Spleen (tissue), 7 donors: ENCODE measurements around the gene BZW2.

Experiments used
- POLR2A ChIP-seq, 3 donors: fragments of 450-650 bp; IDR thresholded peaks; one replicate each; pipeline ENCODE4 v1.5.1; 2017; ENCODE audit warnings: antibody characterized with exemption in 3 of 3, mild to moderate bottlenecking in 1 of 3
- POLR2AphosphoS5 ChIP-seq, 3 donors: sonication (generic); formaldehyde crosslinking; IDR thresholded peaks; one replicate each; pipeline ENCODE4 v1.5.1; 2017; ENCODE audit warnings: antibody characterized with exemption in 3 of 3
- TF ChIP-seq, protein P1 (sequence below), 11 experiments: fragments of 200-600 bp in 7 of 11; fragments of 450-650 bp in 4 of 11; sonication (generic) in 4 of 11; IDR thresholded peaks in 8 of 11; conservative IDR thresholded peaks in 3 of 11; 1 replicate in 7 of 11; 2 replicates in 4 of 11; pipeline versions ENCODE4 v1.4.0 to v1.8.0; 2016 to 2021; ENCODE audit warnings: antibody characterized with exemption in 11 of 11, inconsistent platforms in 4 of 11, mild to moderate bottlenecking in 1 of 11
- donor health status: DM: no; HTN: no; CAD: no; lungs with moderate emphysema.
- donor health status: DM: no; HTN: no; CAD: no.
- donor health status: DM: no; HTN: no; CAD: no.

GRCh38 chr7:16728811-16729210 lies 82.8 kb downstream of the BZW2 start:
- TF ChIP-seq, protein P1, sequence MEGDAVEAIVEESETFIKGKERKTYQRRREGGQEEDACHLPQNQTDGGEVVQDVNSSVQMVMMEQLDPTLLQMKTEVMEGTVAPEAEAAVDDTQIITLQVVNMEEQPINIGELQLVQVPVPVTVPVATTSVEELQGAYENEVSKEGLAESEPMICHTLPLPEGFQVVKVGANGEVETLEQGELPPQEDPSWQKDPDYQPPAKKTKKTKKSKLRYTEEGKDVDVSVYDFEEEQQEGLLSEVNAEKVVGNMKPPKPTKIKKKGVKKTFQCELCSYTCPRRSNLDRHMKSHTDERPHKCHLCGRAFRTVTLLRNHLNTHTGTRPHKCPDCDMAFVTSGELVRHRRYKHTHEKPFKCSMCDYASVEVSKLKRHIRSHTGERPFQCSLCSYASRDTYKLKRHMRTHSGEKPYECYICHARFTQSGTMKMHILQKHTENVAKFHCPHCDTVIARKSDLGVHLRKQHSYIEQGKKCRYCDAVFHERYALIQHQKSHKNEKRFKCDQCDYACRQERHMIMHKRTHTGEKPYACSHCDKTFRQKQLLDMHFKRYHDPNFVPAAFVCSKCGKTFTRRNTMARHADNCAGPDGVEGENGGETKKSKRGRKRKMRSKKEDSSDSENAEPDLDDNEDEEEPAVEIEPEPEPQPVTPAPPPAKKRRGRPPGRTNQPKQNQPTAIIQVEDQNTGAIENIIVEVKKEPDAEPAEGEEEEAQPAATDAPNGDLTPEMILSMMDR (IDR thresholded peaks at IDR 0.05 in 8 of 11, conservative IDR thresholded peaks at IDR 0.05 in 3 of 11): no peak
- TF ChIP-seq POLR2A (IDR thresholded peaks at IDR 0.05) (no peak), POLR2AphosphoS5 (IDR thresholded peaks at IDR 0.05) (no peak)
